IMR-90 (cell line): ENCODE measurements around the gene ZNF286A. TPM values are rescaled to one million over a fixed set of nuclear protein-coding genes. Genes with fewer than 3 reads are reported as not detected.
"Not testable (repeated sequence)": the region's sequence is repeated elsewhere in the genome, so short reads cannot be mapped to it uniquely, and the experiment has no call there.

ENCODE experiments used
- ATAC-seq: fragments of 200-7000 bp; cut with Tn5 transposase; 2 replicates; pipeline ENCODE4 v1.9.1; 2020; ENCODE audit warnings: low read depth, mild to moderate bottlenecking, moderate library complexity
- BruUV-seq: library from RNA; stranded (reverse); fragments of 400-500 nt; replicated peaks from 2 replicates; lab custom pipeline; 2021; lab: Mats Ljungman, UMichigan
- CTCF ChIA-PET: fragments of 300-600 bp; formaldehyde crosslinking; extraction: SDS; loops from one replicate; lab custom pipeline; 2021; ENCODE audit warnings: antibody characterized with exemption; lab: Yijun Ruan, JAX
- POLR2A ChIA-PET: fragments of 300-600 bp; sonication (Branson Sonifier 250); formaldehyde crosslinking; loops from one replicate; lab custom pipeline; 2022; ENCODE audit warnings: antibody characterized with exemption; ENCODE audit not compliant: unreplicated experiment; lab: Charles Lee
- DNase-seq: peaks from one replicate; pipeline ENCODE4 v3.0.0; 2013
- H2AFZ ChIP-seq: replicated peaks from 2 replicates; pipeline ENCODE3; 2013; ENCODE audit warnings: low read length, mild to moderate bottlenecking; ENCODE audit not compliant: poor library complexity
- H2AK5ac ChIP-seq: 2 replicates; pipeline ENCODE4 v1.6.1; 2013; ENCODE audit warnings: low read depth, low read length, inconsistent platforms
- H2AK9ac ChIP-seq: replicated peaks from 2 replicates; pipeline ENCODE3; 2013; ENCODE audit warnings: mild to moderate bottlenecking, low read depth, low read length, moderate library complexity; ENCODE audit not compliant: poor library complexity
- H2BK120ac ChIP-seq: 2 replicates; pipeline ENCODE4 v1.6.1; 2013; ENCODE audit warnings: low read depth, low read length, inconsistent platforms
- H2BK15ac ChIP-seq: 3 replicates; pipeline ENCODE4 v1.6.1; 2013; ENCODE audit warnings: low read depth, low read length, inconsistent platforms
- H2BK20ac ChIP-seq: 2 replicates; pipeline ENCODE4 v1.6.1; 2013; ENCODE audit warnings: low read depth, mild to moderate bottlenecking, inconsistent platforms, low read length, moderate library complexity
- H2BK5ac ChIP-seq: 2 replicates; pipeline ENCODE4 v1.6.1; 2013; ENCODE audit warnings: mild to moderate bottlenecking, low read depth, low read length, inconsistent platforms; ENCODE audit not compliant: poor library complexity, severe bottlenecking
- H3K14ac ChIP-seq: replicated peaks from 2 replicates; pipeline ENCODE4 v1.6.1; 2013; ENCODE audit warnings: low read depth, low read length, inconsistent platforms
- H3K18ac ChIP-seq: 2 replicates; pipeline ENCODE4 v1.6.1; 2013; ENCODE audit warnings: low read depth, low read length, control low read depth
- H3K23ac ChIP-seq: 2 replicates; pipeline ENCODE4 v1.6.1; 2013; ENCODE audit warnings: low read depth, low read length, inconsistent platforms
- H3K27ac ChIP-seq: 2 replicates; pipeline ENCODE4 v1.5.1; 2013; ENCODE audit warnings: mild to moderate bottlenecking, control low read depth, low read length; ENCODE audit not compliant: insufficient read depth
- H3K27me3 ChIP-seq: 2 replicates; pipeline ENCODE4 v1.6.1; 2013; ENCODE audit warnings: low read length; ENCODE audit not compliant: control insufficient read depth, insufficient read depth
- H3K36me3 ChIP-seq: 2 replicates; pipeline ENCODE4 v1.6.1; 2013; ENCODE audit warnings: low read length, mixed read lengths; ENCODE audit not compliant: control insufficient read depth, insufficient read depth
- H3K4ac ChIP-seq: 2 replicates; pipeline ENCODE4 v1.6.1; 2013; ENCODE audit warnings: low read depth, low read length, inconsistent platforms
- H3K4me1 ChIP-seq: 2 replicates; pipeline ENCODE4 v1.6.1; 2013; ENCODE audit warnings: low read length, mixed read lengths; ENCODE audit not compliant: control insufficient read depth, insufficient read depth
- H3K4me2 ChIP-seq: 2 replicates; pipeline ENCODE4 v1.6.1; 2013; ENCODE audit warnings: low read depth, mild to moderate bottlenecking, control low read depth, low read length, moderate library complexity
- H3K4me3 ChIP-seq: 2 replicates; pipeline ENCODE4 v1.5.1; 2013; ENCODE audit warnings: low read depth, mild to moderate bottlenecking, control low read depth, low read length, moderate library complexity; ENCODE audit not compliant: insufficient read depth
- H3K56ac ChIP-seq: 2 replicates; pipeline ENCODE4 v1.6.1; 2013; ENCODE audit warnings: low read length, inconsistent platforms; ENCODE audit not compliant: insufficient read depth; ENCODE audit errors: extremely low read depth
- H3K79me1 ChIP-seq, 2 experiments: 2 replicates each; pipeline ENCODE4 v1.6.1; 2013; ENCODE audit warnings: low read length in 2 of 2, inconsistent platforms in 1 of 2, low read depth in 1 of 2
- H3K9ac ChIP-seq: 2 replicates; pipeline ENCODE4 v1.6.1; 2013; ENCODE audit warnings: low read depth, low read length, control low read depth
- H3K9me1 ChIP-seq: 2 replicates; pipeline ENCODE4 v1.6.1; 2013; ENCODE audit warnings: low read length, inconsistent platforms; ENCODE audit not compliant: insufficient read depth
- H3K9me3 ChIP-seq: 2 replicates; pipeline ENCODE4 v1.6.1; 2013; ENCODE audit warnings: low read length; ENCODE audit not compliant: control insufficient read depth, insufficient read depth
- H4K20me1 ChIP-seq: 2 replicates; pipeline ENCODE4 v1.6.1; 2013; ENCODE audit warnings: low read length, inconsistent platforms; ENCODE audit not compliant: insufficient read depth
- H4K5ac ChIP-seq: 2 replicates; pipeline ENCODE4 v1.6.1; 2013; ENCODE audit warnings: mild to moderate bottlenecking, low read depth, low read length, control low read depth
- H4K8ac ChIP-seq, 2 experiments: 2 replicates each; pipeline ENCODE4 v1.6.1; 2013; ENCODE audit warnings: low read depth in 2 of 2, low read length in 2 of 2, control low read depth in 1 of 2, inconsistent platforms in 1 of 2
- H4K91ac ChIP-seq: 2 replicates; pipeline ENCODE4 v1.6.1; 2013; ENCODE audit warnings: low read depth, low read length, inconsistent platforms; ENCODE audit not compliant: insufficient read depth
- WGBS, 2 experiments: methylation state at CpG; one replicate each; pipeline versions ENCODE4 v1.1.5 to v1.1.7; 2013; ENCODE audit warnings: missing lambda C conversion rate in 2 of 2; ENCODE audit not compliant: insufficient read length in 1 of 2; ENCODE audit errors: extremely low coverage in 2 of 2; 5-methylcytosine and 5-hydroxymethylcytosine counted together
- dilution Hi-C: fragments of 300-500 bp; cut with HindIII; formaldehyde crosslinking; loops from one replicate; pipeline ENCODE4 v1.14.3; 2018; ENCODE audit warnings: low sequenced_read_pairs; ENCODE audit not compliant: unreplicated experiment
- in situ Hi-C: fragments of 300-500 bp; cut with MboI; formaldehyde crosslinking; loops from 3 replicates; pipeline ENCODE4 v1.14.3; 2019; ENCODE audit warnings: low sequenced_read_pairs, inconsistent platforms, mixed read lengths
- intact Hi-C: fragments of 100-400 bp; cut with micrococcal nuclease; formaldehyde crosslinking; loops from 2 replicates; pipeline ENCODE4 v1.10.0; 2022
- polyA plus RNA-seq, 3 experiments: library from polyadenylated mRNA; depleted of rRNA; stranded (reverse); fragments of >200 nt; gene quantifications; 2 replicates each; pipeline ENCODE4 v1.2.3, GENCODE V29; 2012; ENCODE audit warnings: low replicate concordance in 1 of 3
- total RNA-seq: library from RNA; depleted of rRNA; stranded (reverse); fragments of >200 nt; gene quantifications from 2 replicates; pipeline ENCODE4 v1.2.3, GENCODE V29; 2012

ZNF286A gene
- total and polyA plus RNA-seq, 2 of the 4 experiments (the other 2 are of a cell fraction), result 19.8 to 37.6 TPM

GRCh38 chr17:15708879-15709278, 9.3 kb downstream of the ZNF286A start:
- H3K4me3 ChIP-seq, in situ Hi-C loops, H3K56ac ChIP-seq, H3K9ac ChIP-seq, H3K27me3 ChIP-seq, H3K4ac ChIP-seq, H3K14ac ChIP-seq, H2AK9ac ChIP-seq, H3K18ac ChIP-seq, BruUV-seq, H4K20me1 ChIP-seq, H3K9me1 ChIP-seq, H3K27ac ChIP-seq, H3K23ac ChIP-seq, H4K8ac ChIP-seq, H2BK15ac ChIP-seq, H2BK120ac ChIP-seq, H4K5ac ChIP-seq, H3K4me1 ChIP-seq, CTCF ChIA-PET, H2AFZ ChIP-seq, H3K4me2 ChIP-seq, H2BK20ac ChIP-seq, H3K79me1 ChIP-seq, DNase-seq, H4K91ac ChIP-seq, dilution Hi-C loops, H2BK5ac ChIP-seq, H2AK5ac ChIP-seq, POLR2A ChIA-PET, intact Hi-C loops, ATAC-seq: not testable (repeated sequence)
- no CpG with 5 or more reads among the region's 3 CpGs for WGBS, 2 experiments
- Histone ChIP-seq H3K36me3 (peaks cover 32% of the 10 kb centered on the region), H3K9me3 (peaks cover 37% of the 10 kb centered on the region)

DNA sequence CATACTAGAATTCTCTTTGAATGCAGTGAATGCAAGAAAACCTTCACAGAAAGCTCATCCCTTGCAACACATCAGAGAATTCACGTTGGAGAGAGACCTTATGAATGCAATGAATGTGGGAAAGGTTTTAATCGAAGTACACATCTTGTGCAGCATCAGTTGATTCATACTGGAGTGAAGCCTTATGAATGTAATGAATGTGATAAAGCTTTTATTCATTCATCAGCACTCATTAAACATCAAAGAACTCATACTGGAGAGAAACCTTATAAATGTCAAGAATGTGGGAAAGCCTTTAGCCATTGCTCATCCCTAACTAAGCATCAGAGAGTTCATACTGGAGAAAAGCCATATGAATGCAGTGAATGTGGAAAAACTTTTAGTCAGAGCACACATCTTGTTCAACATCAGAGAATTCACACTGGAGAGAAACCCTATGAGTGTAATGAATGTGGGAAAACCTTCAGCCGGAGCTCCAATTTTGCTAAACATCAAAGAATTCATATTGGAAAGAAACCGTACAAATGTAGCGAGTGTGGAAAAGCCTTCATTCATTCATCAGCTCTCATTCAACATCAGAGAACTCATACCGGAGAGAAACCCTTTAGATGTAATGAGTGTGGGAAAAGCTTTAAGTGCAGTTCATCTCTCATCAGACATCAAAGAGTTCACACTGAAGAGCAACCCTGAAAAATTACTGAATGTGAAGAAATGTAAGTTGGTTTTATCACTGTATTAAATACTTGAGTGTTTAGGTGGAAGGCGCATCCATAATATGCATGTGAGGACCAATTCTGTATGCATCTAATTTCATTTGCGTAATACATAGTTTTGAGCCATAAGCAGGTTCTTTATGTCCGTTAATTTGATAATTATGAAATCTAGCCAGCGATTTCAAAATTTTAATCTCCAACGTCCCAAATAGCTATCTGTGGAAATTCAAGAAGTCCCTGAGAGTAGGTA, 17.3 kb downstream of the ZNF286A start:
- H3K14ac ChIP-seq, H2BK120ac ChIP-seq, H3K18ac ChIP-seq, H3K23ac ChIP-seq, H4K20me1 ChIP-seq, H3K79me1 ChIP-seq, in situ Hi-C loops, dilution Hi-C loops, H3K27ac ChIP-seq, H3K4me1 ChIP-seq, H2BK5ac ChIP-seq, CTCF ChIA-PET, H2AK9ac ChIP-seq, H3K9ac ChIP-seq, H3K36me3 ChIP-seq, H2BK20ac ChIP-seq, H4K8ac ChIP-seq, H2AK5ac ChIP-seq, H3K27me3 ChIP-seq, H3K56ac ChIP-seq, H2AFZ ChIP-seq, H4K5ac ChIP-seq, H3K9me1 ChIP-seq, BruUV-seq, ATAC-seq, intact Hi-C loops, DNase-seq, H3K4ac ChIP-seq, POLR2A ChIA-PET, H2BK15ac ChIP-seq, H3K4me3 ChIP-seq, H3K4me2 ChIP-seq, H4K91ac ChIP-seq: not testable (repeated sequence)
- peaks cover 26% of the 10 kb centered on the region for H3K9me3 ChIP-seq
- no CpG with 5 or more reads among the region's 11 CpGs for WGBS, 2 experiments
